Measurements from ENCODE around the gene SCD. TPM values are rescaled to one million over a fixed set of nuclear protein-coding genes. Genes with fewer than 3 reads are reported as not detected.

The SCD gene
- total and polyA plus RNA-seq, 9 of the 15 experiments (the other 6 are each of a cell fraction or from before 2014, with no cell fraction given) = 114 to 486 (median 188) TPM

GRCh38 chr10:100315615-100316014 lies 31.4 kb upstream of the SCD start:
- in situ Hi-C loops (cut with MboI) = no loop called here
- TF ChIP-seq SLC30A9 (CRISPR knock-in tag; IDR thresholded peaks at IDR 0.05) (no peak), NFATC3 (IDR thresholded peaks at IDR 0.05) (no peak), TFE3 (CRISPR knock-in tag; IDR thresholded peaks at IDR 0.05) (no peak), TAF9B (IDR thresholded peaks at IDR 0.05; ENCODE audit: partially characterized antibody) (no peak), ZNF395 (CRISPR knock-in tag; IDR thresholded peaks at IDR 0.05) (no peak), RHOXF2B (CRISPR knock-in tag; conservative IDR thresholded peaks at IDR 0.05) (no peak), POLR2G (IDR thresholded peaks at IDR 0.05; ENCODE audit: low read depth, low read length) (no peak), PHF21A (IDR thresholded peaks at IDR 0.05; ENCODE audit: borderline replicate concordance, low read depth) (no peak), ETV1 (tag; conservative IDR thresholded peaks at IDR 0.05; ENCODE audit: low read depth) (no peak), CGGBP1 (CRISPR knock-in tag; IDR thresholded peaks at IDR 0.05) (no peak), EZH2 (IDR thresholded peaks at IDR 0.05; ENCODE audit: borderline replicate concordance, low read depth, low read length) (no peak), MTA1 (IDR thresholded peaks at IDR 0.05; ENCODE audit: borderline replicate concordance) (no peak), FOXA3 (CRISPR knock-in tag; conservative IDR thresholded peaks at IDR 0.05 in 1 of 2, IDR thresholded peaks at IDR 0.05 in 1 of 2) (no peak), E2F4 (CRISPR knock-in tag; IDR thresholded peaks at IDR 0.05; ENCODE audit: low read depth) (no peak), TAF7 (tag; IDR thresholded peaks at IDR 0.05) (no peak), HCFC1 (IDR thresholded peaks at IDR 0.05; ENCODE audit: low read depth, low read length) (no peak), FOXP1 (CRISPR knock-in tag; IDR thresholded peaks at IDR 0.05) (no peak)
- H3K9ac ChIP-seq (ENCODE audit: insufficient read depth in 1 of 2, low read depth in 2 of 2, low read length in 2 of 2) = no peak overlapping the region
- 13% methylated on average over 4 of the region's 4 CpGs for WGBS (ENCODE audit: insufficient coverage, low coverage, missing lambda C conversion rate)
- no peak for DNase-seq (ENCODE audit: extremely low read depth in 1 of 4, low spot score in 3 of 4)
- peaks cover 6 to 9% of the 10 kb centered on the region in 2 experiments; a peak in 4 of 5 replicates for H3K27me3 ChIP-seq (ENCODE audit: control insufficient read depth in 2 of 2, insufficient read depth in 2 of 2, low read length in 2 of 2)
- no peak overlapping the region for H3K27ac ChIP-seq (ENCODE audit: extremely low read depth, low read depth, low read length)
- H3K4me3 ChIP-seq = no peak overlapping the region
- ChIA-PET POLR2A (interaction anchor here (0.7 kb wide), 1 partner anchor 15 kb away, joined by 3 read pairs; no protein-coding TSS in a partner anchor), CTCF (ENCODE audit: low intra/inter-chr PET ratio) (no interaction called here)
- no peaks in the 10 kb centered on the region for H3K9me1 ChIP-seq (ENCODE audit: control insufficient read depth, insufficient read depth, low read length)
- H4K20me1 ChIP-seq (replicated peaks; ENCODE audit: control insufficient read depth, insufficient read depth, low read length) = no peaks in the 10 kb centered on the region
- no peaks in the 10 kb centered on the region for H3K79me2 ChIP-seq (ENCODE audit: control insufficient read depth, insufficient read depth, low read length)
- BruUV-seq (replicated peaks) = no TSS peak
- no peak overlapping the region for H3K4me2 ChIP-seq (ENCODE audit: insufficient read depth, low read length)
- no peaks in the 10 kb centered on the region for H3K9me3 ChIP-seq (replicated peaks; ENCODE audit: control insufficient read depth, insufficient read depth, low read depth, low read length)
- H3K36me3 ChIP-seq (ENCODE audit: control insufficient read depth, insufficient read depth, low read length) = no peaks in the 10 kb centered on the region
- intact Hi-C loops (cut with micrococcal nuclease) = no loop called here
- FAIRE-seq = no peak
- H2AFZ ChIP-seq (ENCODE audit: low read depth, low read length) = no peak overlapping the region
- no peaks in the 10 kb centered on the region; a peak in 1 of 5 replicates for H3K4me1 ChIP-seq (replicated peaks in 1 of 2; ENCODE audit: control insufficient read depth in 2 of 2, insufficient read depth in 2 of 2, low read length in 2 of 2)
- no peak for ATAC-seq
